Endothelial cell of umbilical vein (primary cell): Measurements from ENCODE around the gene TEX26. TPM values are rescaled to one million over a fixed set of nuclear protein-coding genes. Genes with fewer than 3 reads are reported as not detected.

Experiments
- BruUV-seq: library from RNA; stranded (reverse); fragments of 400-500 nt; replicated peaks from 2 replicates; lab custom pipeline; 2021; lab: Mats Ljungman, UMichigan
- CTCF ChIA-PET: fragments of 300-600, 350-600 bp; sonication (Branson Sonifier 250); formaldehyde crosslinking; loops from one replicate; lab custom pipeline; 2021; ENCODE audit warnings: antibody characterized with exemption, inconsistent platforms; lab: Charles Lee
- POLR2A ChIA-PET: fragments of 300-600, 350-600 bp; sonication (Branson Sonifier 250); formaldehyde crosslinking; loops from one replicate; lab custom pipeline; 2021; ENCODE audit warnings: antibody characterized with exemption, inconsistent platforms; lab: Charles Lee
- DNase-seq: peaks from one replicate; pipeline ENCODE4 v3.0.0-alpha.2; 2011; ENCODE audit warnings: low read depth, low spot score
- FAIRE-seq: peaks from 2 replicates; lab custom pipeline; 2011; peaks lifted over from hg19 to GRCh38; lab: Jason Lieb, UNC
- H2AFZ ChIP-seq: 2 replicates; pipeline ENCODE4 v1.6.0; 2012; ENCODE audit warnings: low read depth, low read length, control low read depth, inconsistent platforms
- H3K27ac ChIP-seq: 2 replicates; pipeline ENCODE4 v1.5.1; 2011; ENCODE audit warnings: low read depth, mild to moderate bottlenecking, control low read depth, low read length, moderate library complexity; ENCODE audit not compliant: insufficient read depth
- H3K27me3 ChIP-seq, 2 experiments: 2 replicates each; pipeline versions ENCODE4 v1.6.0 to v1.6.1; 2011; ENCODE audit warnings: low read length in 2 of 2, mixed read lengths in 1 of 2; ENCODE audit not compliant: control insufficient read depth in 2 of 2, insufficient read depth in 2 of 2
- H3K36me3 ChIP-seq, 2 experiments: 2 replicates in 1 of 2; 3 replicates in 1 of 2; pipeline ENCODE4 v1.5.1; 2011; ENCODE audit warnings: low read length in 2 of 2, mild to moderate bottlenecking in 1 of 2, moderate library complexity in 1 of 2; ENCODE audit not compliant: control insufficient read depth in 2 of 2, insufficient read depth in 2 of 2; ENCODE audit errors: extremely low read depth in 1 of 2
- H3K4me1 ChIP-seq: 3 replicates; pipeline ENCODE4 v1.5.1; 2011; ENCODE audit warnings: mild to moderate bottlenecking, low read length; ENCODE audit not compliant: control insufficient read depth, insufficient read depth; ENCODE audit errors: extremely low read depth
- H3K4me2 ChIP-seq: 2 replicates; pipeline ENCODE4 v1.6.1; 2011; ENCODE audit warnings: low read length, control low read depth, mixed read lengths; ENCODE audit not compliant: insufficient read depth
- H3K4me3 ChIP-seq, 3 experiments: fragments of 200-600 bp in 1 of 3; sonication (generic), shearing (Covaris generic) in 1 of 3; replicated peaks in 1 of 3; 2 replicates each; pipeline ENCODE4 v1.5.1; 2011 to 2016; ENCODE audit warnings: control low read depth in 3 of 3, low read length in 3 of 3, mild to moderate bottlenecking in 2 of 3, inconsistent platforms in 1 of 3, low read depth in 1 of 3, moderate library complexity in 1 of 3; ENCODE audit not compliant: insufficient read depth in 1 of 3
- H3K79me2 ChIP-seq: 2 replicates; pipeline ENCODE4 v1.6.0; 2012; ENCODE audit warnings: low read length, inconsistent platforms; ENCODE audit not compliant: control insufficient read depth, insufficient read depth
- H3K9ac ChIP-seq: replicated peaks from 2 replicates; pipeline ENCODE3; 2011; ENCODE audit warnings: low read length, control low read depth; ENCODE audit not compliant: insufficient read depth; ENCODE audit errors: extremely low read depth
- H3K9me1 ChIP-seq: replicated peaks from 3 replicates; pipeline ENCODE4 v1.6.0; 2011; ENCODE audit warnings: mild to moderate bottlenecking, low read length; ENCODE audit not compliant: control insufficient read depth, insufficient read depth; ENCODE audit errors: extremely low read depth
- H3K9me3 ChIP-seq: replicated peaks from 2 replicates; pipeline ENCODE4 v1.5.1; 2012; ENCODE audit warnings: low read length, inconsistent platforms; ENCODE audit not compliant: control insufficient read depth, insufficient read depth
- H4K20me1 ChIP-seq: replicated peaks from 2 replicates; pipeline ENCODE3; 2011; ENCODE audit warnings: mild to moderate bottlenecking, low read length; ENCODE audit not compliant: control insufficient read depth, insufficient read depth; ENCODE audit errors: extremely low read depth
- CTCF ChIP-seq, 2 donors: IDR thresholded peaks; 1 replicate in 1 of 2; 2 replicates in 1 of 2; pipeline ENCODE4 v1.5.1; 2011; ENCODE audit warnings: low read length in 2 of 2, mild to moderate bottlenecking in 2 of 2, moderate library complexity in 2 of 2, control low read depth in 1 of 2, inconsistent platforms in 1 of 2, low read depth in 1 of 2; ENCODE audit not compliant: insufficient read depth in 1 of 2; ENCODE audit errors: extremely low read depth in 1 of 2
- EZH2 ChIP-seq: IDR thresholded peaks from 2 replicates; pipeline ENCODE4 v1.6.1; 2012; ENCODE audit warnings: borderline replicate concordance, low read depth, mild to moderate bottlenecking, moderate library complexity, low read length, inconsistent platforms; ENCODE audit not compliant: severe bottlenecking
- FOS ChIP-seq: IDR thresholded peaks from 2 replicates; pipeline ENCODE4 v1.6.1; 2011; ENCODE audit warnings: mild to moderate bottlenecking, low read length, moderate library complexity, borderline replicate concordance; ENCODE audit not compliant: insufficient read depth
- GATA2 ChIP-seq: IDR thresholded peaks from 2 replicates; pipeline ENCODE4 v1.7.0; 2011; ENCODE audit warnings: low read depth, mild to moderate bottlenecking, moderate library complexity, mixed read lengths, low read length; ENCODE audit not compliant: insufficient read length, insufficient read depth
- JUN ChIP-seq: IDR thresholded peaks from 2 replicates; pipeline ENCODE4 v1.6.1; 2011; ENCODE audit warnings: borderline replicate concordance, low read depth; ENCODE audit not compliant: insufficient read length, insufficient read depth
- MAX ChIP-seq: IDR thresholded peaks from 2 replicates; pipeline ENCODE4 v1.6.1; 2011; ENCODE audit not compliant: insufficient read depth, insufficient read length
- MYC ChIP-seq: IDR thresholded peaks from one replicate; pipeline ENCODE4 v1.6.1; 2011; ENCODE audit warnings: mild to moderate bottlenecking, low read depth, low read length
- POLR2A ChIP-seq: IDR thresholded peaks from 2 replicates; pipeline ENCODE4 v1.6.1; 2012; ENCODE audit warnings: low read depth, mild to moderate bottlenecking, control low read depth, low read length
- POLR2AphosphoS5 ChIP-seq: IDR thresholded peaks from 2 replicates; pipeline ENCODE4 v1.6.1; 2012; ENCODE audit warnings: low read depth, mild to moderate bottlenecking, control low read depth, low read length, moderate library complexity; ENCODE audit not compliant: insufficient read depth
- dilution Hi-C: fragments of 300-500 bp; cut with MboI; formaldehyde crosslinking; loops from one replicate; pipeline ENCODE4 v1.15.0; 2019; ENCODE audit warnings: low sequenced_read_pairs; ENCODE audit not compliant: extremely low pct_ligation_motif_present
- intact Hi-C: fragments of 100-400 bp; cut with micrococcal nuclease; formaldehyde crosslinking; loops from one replicate; pipeline ENCODE4 v1.10.0; 2022
- polyA plus RNA-seq, 4 experiments: library from polyadenylated mRNA; depleted of rRNA in 3 of 4; stranded (reverse) in 3 of 4; unstranded in 1 of 4; fragments of >200 nt; gene quantifications; 2 replicates each; pipeline versions ENCODE4 v1.2.1 to v1.2.3, GENCODE V29; 2011 to 2012; ENCODE audit warnings: missing spikeins in 1 of 4
- total RNA-seq: library from RNA; stranded (reverse); gene quantifications from 2 replicates; pipeline ENCODE4 v1.2.3, GENCODE V29; 2021

The TEX26 gene
- total and polyA plus RNA-seq, 2 donors (not counting 3 experiments of a cell fraction or from before 2014, with no cell fraction given), result not detected

DNA sequence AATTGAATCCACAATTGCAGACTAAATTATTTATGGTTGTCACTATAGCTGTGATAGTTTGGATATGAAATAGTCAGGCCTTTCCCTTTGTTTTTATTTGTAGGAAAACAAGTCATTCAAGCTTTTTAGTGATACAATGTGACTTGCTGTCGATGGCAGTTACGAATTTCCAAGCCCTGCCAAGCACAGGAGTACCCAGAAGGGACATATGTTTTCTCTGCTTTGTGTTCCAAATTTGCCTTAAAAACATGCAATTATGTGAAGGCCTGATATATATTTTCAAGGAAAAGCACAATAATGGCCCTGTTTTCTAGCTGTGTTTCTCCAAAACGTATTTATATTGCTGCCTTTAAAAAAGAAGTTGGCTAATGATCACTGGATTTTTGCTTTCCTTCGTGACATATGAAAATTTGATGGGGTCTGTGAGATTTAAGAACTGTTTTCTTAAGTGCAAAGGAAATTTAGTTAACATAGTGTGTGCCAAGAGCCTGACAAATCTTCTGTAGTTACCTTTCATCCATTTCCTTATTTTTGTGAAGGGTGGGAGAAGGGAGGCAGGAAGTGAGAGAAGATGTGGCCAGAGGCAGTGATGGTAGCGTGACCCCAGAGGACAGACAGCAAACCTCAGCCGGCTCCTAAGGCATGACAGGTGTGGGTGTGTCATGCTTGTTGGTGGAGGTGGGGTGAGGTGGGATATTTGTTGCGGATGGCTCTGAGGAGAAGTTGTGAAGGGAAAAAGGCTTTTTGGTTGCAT lies 79.6 kb downstream of the TEX26 start:
- dilution Hi-C loops, result no loop called here
- Histone ChIP-seq H3K9me3 (no peaks in the 10 kb centered on the region), H3K36me3 (no peaks in the 10 kb centered on the region), H4K20me1 (no peaks in the 10 kb centered on the region), H3K27me3 (peaks cover 10 to 13% of the 10 kb centered on the region in 2 experiments), H3K9me1 (no peaks in the 10 kb centered on the region), H3K79me2 (no peaks in the 10 kb centered on the region), H3K4me1 (no peaks in the 10 kb centered on the region), H3K9ac (no peak overlapping the region), H2AFZ (no peak overlapping the region), H3K4me3 (no peak overlapping the region), H3K27ac (no peak overlapping the region), H3K4me2 (no peak overlapping the region)
- CTCF ChIA-PET, result interaction anchor here (0.7 to 1.9 kb wide), 8 partner anchors 10 to 203 kb away, joined by 3 to 7 read pairs (median 3); no protein-coding TSS in a partner anchor
- no TSS peak for BruUV-seq
- DNase-seq (no peak), FAIRE-seq (no peak)
- POLR2A ChIA-PET, result no interaction called here
- intact Hi-C loops, result no loop called here
- no peak for TF ChIP-seq FOS
- TF ChIP-seq POLR2AphosphoS5, result no peak
- TF ChIP-seq GATA2, result no peak
- TF ChIP-seq MYC, result no peak
- TF ChIP-seq JUN, result no peak
- no peak for TF ChIP-seq POLR2A
- no peak for TF ChIP-seq MAX
- no peak for TF ChIP-seq EZH2
- no peak for TF ChIP-seq CTCF (IDR thresholded peaks at IDR 0.05; ENCODE audit: extremely low read depth in 1 of 2, insufficient read depth in 1 of 2, low read depth in 1 of 2, low read length in 2 of 2)
